Transverse colon (tissue), 4 donors: Measurements from ENCODE around the gene TOGARAM2. TPM values are rescaled to one million over a fixed set of nuclear protein-coding genes. Genes with fewer than 3 reads are reported as not detected.
A peak's percentile ranks its signal among the peaks of the same experiment; 100 is the strongest.

Experiments used
- DNase-seq: peaks from one replicate; pipeline ENCODE4 v3.0.0-alpha.2; 2019
- H3K27ac ChIP-seq, 4 donors: fragments of 200-600 bp; sonication (generic); 2 replicates each; pipeline ENCODE4 v1.5.1; 2016 to 2018; ENCODE audit warnings: inconsistent platforms in 4 of 4
- H3K27me3 ChIP-seq: fragments of 200-600 bp; sonication (generic); 2 replicates; pipeline ENCODE4 v1.5.1; 2017; ENCODE audit warnings: inconsistent platforms
- H3K36me3 ChIP-seq, 4 donors: fragments of 200-600 bp; sonication (generic); 2 replicates each; pipeline ENCODE4 v1.5.1; 2017 to 2019; ENCODE audit warnings: inconsistent platforms in 4 of 4
- H3K4me1 ChIP-seq, 4 donors: fragments of 200-600 bp; sonication (generic); 2 replicates each; pipeline ENCODE4 v1.5.1; 2017 to 2020; ENCODE audit warnings: inconsistent platforms in 4 of 4
- H3K4me3 ChIP-seq, 4 donors: fragments of 200-600 bp; sonication (generic); 1 replicate in 1 of 4; 2 replicates in 3 of 4; pipeline versions ENCODE4 v1.5.1 to v1.6.1; 2017 to 2019; ENCODE audit warnings: inconsistent platforms in 4 of 4
- H3K9me3 ChIP-seq, 2 donors: fragments of 200-600 bp; sonication (generic); 2 replicates each; pipeline ENCODE4 v1.5.1; 2017 to 2019; ENCODE audit warnings: inconsistent platforms in 2 of 2
- EP300 ChIP-seq: sonication (generic); formaldehyde crosslinking; IDR thresholded peaks from one replicate; pipeline ENCODE4 v1.6.1; 2017; ENCODE audit warnings: antibody characterized with exemption, low read depth
- POLR2A ChIP-seq: fragments of 450-650 bp; IDR thresholded peaks from one replicate; pipeline ENCODE4 v1.6.1; 2016; ENCODE audit warnings: antibody characterized with exemption, mild to moderate bottlenecking, moderate library complexity
- POLR2AphosphoS5 ChIP-seq, 3 donors: sonication (generic); formaldehyde crosslinking; IDR thresholded peaks; one replicate each; pipeline ENCODE4 v1.6.1; 2016; ENCODE audit warnings: antibody characterized with exemption in 3 of 3
- WGBS, 2 donors: methylation state at CpG; one replicate each; pipeline ENCODE4 v1.1.5; 2018; ENCODE audit warnings: low coverage in 1 of 2; 5-methylcytosine and 5-hydroxymethylcytosine counted together
- in situ Hi-C, 4 donors: fragments of 200-750 bp; cut with MboI; loops; one replicate each; pipeline versions ENCODE4 v1.15.0 to v1.15.1; 2017; ENCODE audit warnings: low sequenced_read_pairs in 3 of 4, low pct_ligation_motif_present in 1 of 4, low pct_unique_long_range_greater_than_20kb in 1 of 4
- intact Hi-C: fragments of 100-400 bp; cut with DNase I; formaldehyde crosslinking; loops from one replicate; pipeline ENCODE4 v1.15.1; 2023; ENCODE audit warnings: low total_unique reads
- total RNA-seq, 4 donors: library from RNA; depleted of rRNA; stranded (reverse); fragments of >200 nt; gene quantifications; one replicate each; pipeline ENCODE4 v1.1.0, GENCODE V29; 2016
- TF ChIP-seq, protein P1 (sequence below), 5 experiments: fragments of 200-600 bp in 3 of 5; fragments of 450-650 bp in 2 of 5; sonication (generic) in 3 of 5; IDR thresholded peaks; 1 replicate in 2 of 5; 2 replicates in 3 of 5; pipeline ENCODE4 v1.5.1; 2016 to 2017; ENCODE audit warnings: antibody characterized with exemption in 5 of 5, inconsistent platforms in 3 of 5, mild to moderate bottlenecking in 2 of 5, moderate library complexity in 1 of 5

TOGARAM2 gene
- 1 to 10 TPM in 2 of 4 donors, under 1 TPM in 1, not detected in 1; 0.79 to 7.1 (median 3.1) TPM for total RNA-seq

DNA sequence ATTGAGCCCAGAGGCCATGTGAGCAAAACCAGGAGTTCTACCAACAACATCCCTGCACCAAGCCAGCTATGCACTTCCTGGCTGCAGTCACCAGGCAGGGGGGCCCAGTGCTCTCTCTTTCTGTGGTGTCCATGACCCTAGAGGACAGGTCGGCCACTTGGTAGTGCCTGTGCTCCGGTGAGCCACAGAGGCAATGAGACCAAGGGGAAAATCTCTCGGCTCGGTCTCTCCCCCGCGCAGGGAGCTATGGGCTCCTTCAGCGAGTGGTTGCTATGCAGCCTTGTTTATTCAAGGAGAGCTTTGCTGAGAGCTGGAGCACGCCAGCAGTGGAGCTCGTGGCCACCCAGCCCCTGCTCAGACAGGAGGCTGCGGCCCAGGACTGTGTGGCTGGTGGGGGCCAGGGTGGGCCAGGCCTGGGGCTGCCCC lies at the start of gene TOGARAM2:
Gene TOGARAM2, plus strand, starts transcription at position 283 of the 426 bp plus-strand sequence. CDS start 13,537 bp downstream, outside the sequence.
- peak within 1 kb of the TSS; percentile 21 to 80 (median 71) for H3K27ac ChIP-seq
- DNase-seq: no peak
- H3K9me3 ChIP-seq: no peaks in the 10 kb centered on the region
- peaks cover 0 to 18% (median 7%) of the 10 kb centered on the region in 4 donors for H3K4me1 ChIP-seq
- whole genome bisulfite sequencing, 2 donors: 60% methylated on average over 8 of the region's 10 CpGs; no CpG with 5 or more reads in 1 of the 2 donors
- H3K36me3 ChIP-seq: no peaks in the 10 kb centered on the region
- intact Hi-C loops: loop anchor here (5.0 to 10.0 kb wide), 2 partner anchors 134 to 1984 kb away; partner anchors contain the start of gene CLIP4
- no peaks in the 10 kb centered on the region for H3K27me3 ChIP-seq
- no peak within 1 kb of the TSS for H3K4me3 ChIP-seq
- TF ChIP-seq POLR2A: no peak
- TF ChIP-seq EP300: no peak
- in situ Hi-C loops: no loop called here

- intact Hi-C loops: no loop called here
- in situ Hi-C loops: no loop called here
- H3K27me3 ChIP-seq: no peaks in the 10 kb centered on the region
- no peaks in the 10 kb centered on the region for H3K4me1 ChIP-seq
- no peaks in the 10 kb centered on the region for H3K9me3 ChIP-seq
- DNase-seq: no peak
- TF ChIP-seq POLR2AphosphoS5 (IDR thresholded peaks at IDR 0.05) (no peak), POLR2A (no peak), EP300 (no peak)
- TF ChIP-seq, protein P1, sequence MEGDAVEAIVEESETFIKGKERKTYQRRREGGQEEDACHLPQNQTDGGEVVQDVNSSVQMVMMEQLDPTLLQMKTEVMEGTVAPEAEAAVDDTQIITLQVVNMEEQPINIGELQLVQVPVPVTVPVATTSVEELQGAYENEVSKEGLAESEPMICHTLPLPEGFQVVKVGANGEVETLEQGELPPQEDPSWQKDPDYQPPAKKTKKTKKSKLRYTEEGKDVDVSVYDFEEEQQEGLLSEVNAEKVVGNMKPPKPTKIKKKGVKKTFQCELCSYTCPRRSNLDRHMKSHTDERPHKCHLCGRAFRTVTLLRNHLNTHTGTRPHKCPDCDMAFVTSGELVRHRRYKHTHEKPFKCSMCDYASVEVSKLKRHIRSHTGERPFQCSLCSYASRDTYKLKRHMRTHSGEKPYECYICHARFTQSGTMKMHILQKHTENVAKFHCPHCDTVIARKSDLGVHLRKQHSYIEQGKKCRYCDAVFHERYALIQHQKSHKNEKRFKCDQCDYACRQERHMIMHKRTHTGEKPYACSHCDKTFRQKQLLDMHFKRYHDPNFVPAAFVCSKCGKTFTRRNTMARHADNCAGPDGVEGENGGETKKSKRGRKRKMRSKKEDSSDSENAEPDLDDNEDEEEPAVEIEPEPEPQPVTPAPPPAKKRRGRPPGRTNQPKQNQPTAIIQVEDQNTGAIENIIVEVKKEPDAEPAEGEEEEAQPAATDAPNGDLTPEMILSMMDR (IDR thresholded peaks at IDR 0.05): no peak
- WGBS, 2 donors: 98 to 100% methylated on average over 2 of the region's 2 CpGs
- peaks cover 0 to 40% (median 15%) of the 10 kb centered on the region in 4 donors for H3K36me3 ChIP-seq
- no peak overlapping the region for H3K4me3 ChIP-seq
- no peak overlapping the region for H3K27ac ChIP-seq
Measured at GRCh38 chr2:28934769-28935168, 46.3 kb upstream of the TOGARAM2 start.

GRCh38 chr2:28941008-28941407 lies 40.1 kb upstream of the TOGARAM2 start:
- intact Hi-C loops (no loop called here), in situ Hi-C loops (no loop called here)
- DNase-seq: no peak
- TF ChIP-seq, protein P1 (IDR thresholded peaks at IDR 0.05): no peak
- TF ChIP-seq POLR2AphosphoS5 (IDR thresholded peaks at IDR 0.05): no peak
- TF ChIP-seq POLR2A: no peak
- TF ChIP-seq EP300: no peak
- no peak overlapping the region for H3K27ac ChIP-seq
- no peaks in the 10 kb centered on the region for H3K4me1 ChIP-seq
- H3K4me3 ChIP-seq: no peak overlapping the region
- H3K27me3 ChIP-seq: no peaks in the 10 kb centered on the region
- H3K36me3 ChIP-seq: peaks cover 0 to 62% (median 24%) of the 10 kb centered on the region in 4 donors
- 93 to 100% methylated on average over 1 to 3 of the region's 3 CpGs for WGBS, 2 donors
- H3K9me3 ChIP-seq: no peaks in the 10 kb centered on the region

DNA sequence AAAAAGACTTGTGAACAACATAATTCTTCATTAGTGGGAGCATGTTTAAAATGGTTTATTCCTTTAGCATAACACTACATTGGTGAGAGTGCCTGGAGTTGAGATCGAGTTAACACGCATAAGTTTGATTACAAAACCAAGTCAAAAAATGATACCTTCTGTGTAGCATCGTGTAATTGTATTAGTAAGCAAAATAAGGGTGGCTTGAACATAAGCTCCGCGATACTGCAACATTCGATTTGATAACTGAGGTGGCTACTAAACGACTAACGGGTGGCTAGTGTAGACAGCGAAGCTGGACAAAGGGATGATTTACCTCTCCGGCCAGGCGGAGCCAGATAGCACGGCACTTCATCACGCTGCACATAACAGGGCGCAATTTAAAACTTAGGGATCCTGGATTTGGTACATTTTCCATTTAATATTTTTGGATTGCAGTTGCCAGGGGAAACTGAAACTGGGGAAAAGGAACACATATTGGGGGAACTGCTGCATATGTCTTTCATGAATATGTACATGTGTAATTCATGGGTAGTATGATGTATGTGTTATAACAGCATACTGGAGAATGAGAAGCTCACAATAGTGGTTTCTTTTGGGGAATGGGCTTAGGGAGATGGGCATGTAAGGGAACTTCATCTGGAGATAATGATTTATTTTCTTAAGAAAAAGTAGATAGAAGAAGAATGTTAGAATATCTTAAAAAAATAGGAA lies 36.4 kb upstream of the TOGARAM2 start:
- TF ChIP-seq POLR2AphosphoS5 (IDR thresholded peaks at IDR 0.05): no peak
- TF ChIP-seq, protein P1 (IDR thresholded peaks at IDR 0.05): no peak
- TF ChIP-seq POLR2A: no peak
- no peak for TF ChIP-seq EP300
- Histone ChIP-seq H3K9me3 (no peaks in the 10 kb centered on the region), H3K27ac (no peak overlapping the region), H3K4me3 (no peak overlapping the region), H3K27me3 (no peaks in the 10 kb centered on the region), H3K36me3 (peaks cover 0 to 72% (median 24%) of the 10 kb centered on the region in 4 donors), H3K4me1 (no peaks in the 10 kb centered on the region)
- DNase-seq: no peak
- in situ Hi-C loops (no loop called here), intact Hi-C loops (no loop called here)
- 86 to 91% methylated on average over 14 of the region's 14 CpGs for WGBS, 2 donors
